ENCODE data around the gene NCBP1. TPM values are rescaled to one million over a fixed set of nuclear protein-coding genes. Genes with fewer than 3 reads are reported as not detected.

Gene NCBP1
- total and polyA plus RNA-seq, 9 donors: 27.8 to 43.4 (median 34.8) TPM

DNA sequence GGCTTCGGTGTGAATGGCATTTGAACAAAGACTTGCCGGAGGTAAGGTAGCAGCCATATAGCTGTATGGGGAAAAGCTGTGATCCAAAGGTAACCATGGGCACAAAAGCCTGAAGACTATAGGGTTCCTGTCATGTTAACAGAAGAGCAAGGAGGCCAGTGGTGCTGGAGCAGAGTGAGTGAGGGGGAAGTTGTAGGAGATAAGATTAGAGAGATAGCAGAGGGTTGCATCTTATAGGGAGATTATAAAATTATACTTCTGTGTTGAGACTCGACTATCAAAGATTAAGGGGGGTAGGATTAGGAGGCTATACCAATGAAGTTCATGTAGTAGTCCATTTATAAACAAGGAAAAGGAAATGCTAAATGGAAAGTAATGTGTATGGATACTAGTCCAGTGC, 3.3 kb downstream of the NCBP1 start:
- 90% methylated on average over 2 of the region's 3 CpGs for WGBS (ENCODE audit: insufficient coverage)
- Histone ChIP-seq H3K27me3 (ENCODE audit: control insufficient read depth, insufficient read depth, low read length) (no peaks in the 10 kb centered on the region), H3K4me3 (ENCODE audit: low read length) (no peak overlapping the region), H3K4me1 (ENCODE audit: control insufficient read depth, insufficient read depth, low read length) (peaks cover 13% of the 10 kb centered on the region), H3K36me3 (ENCODE audit: control insufficient read depth, insufficient read depth, low read length) (no peaks in the 10 kb centered on the region), H3K9me3 (replicated peaks; ENCODE audit: control insufficient read depth, low read depth, low read length) (no peaks in the 10 kb centered on the region), H3K27ac (ENCODE audit: low read length) (no peak overlapping the region)
- no peak for DNase-seq

DNA sequence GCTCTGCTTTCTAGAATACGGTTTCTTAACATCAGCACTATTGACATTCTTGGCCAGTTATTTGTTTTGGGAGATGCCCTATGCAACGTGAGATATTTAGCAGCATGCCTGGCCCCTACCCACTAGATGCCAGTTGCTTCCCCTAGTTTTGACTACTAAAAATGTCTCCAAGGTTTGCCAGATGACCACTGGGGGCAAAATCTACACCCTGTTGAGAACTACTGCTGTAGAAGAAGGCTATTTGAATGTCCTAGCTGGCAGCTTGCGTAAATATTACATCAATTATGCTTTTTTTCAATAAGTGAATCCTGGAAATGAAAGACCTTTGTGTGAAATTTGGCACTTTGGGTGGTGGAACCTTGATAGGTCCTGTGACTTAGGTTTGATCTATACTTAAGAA, 5.0 kb downstream of the NCBP1 start:
- no CpG with 5 or more reads among the region's 3 CpGs for WGBS (ENCODE audit: insufficient coverage)
- no peaks in the 10 kb centered on the region for H3K9me3 ChIP-seq (replicated peaks; ENCODE audit: control insufficient read depth, low read depth, low read length)
- peaks cover 4% of the 10 kb centered on the region for H3K36me3 ChIP-seq (ENCODE audit: control insufficient read depth, insufficient read depth, low read length)
- no peak overlapping the region for H3K4me3 ChIP-seq (ENCODE audit: low read length)
- H3K27ac ChIP-seq (ENCODE audit: low read length): no peak overlapping the region
- no peaks in the 10 kb centered on the region for H3K27me3 ChIP-seq (ENCODE audit: control insufficient read depth, insufficient read depth, low read length)
- DNase-seq: no peak
- H3K4me1 ChIP-seq (ENCODE audit: control insufficient read depth, insufficient read depth, low read length): peaks cover 9% of the 10 kb centered on the region

DNA sequence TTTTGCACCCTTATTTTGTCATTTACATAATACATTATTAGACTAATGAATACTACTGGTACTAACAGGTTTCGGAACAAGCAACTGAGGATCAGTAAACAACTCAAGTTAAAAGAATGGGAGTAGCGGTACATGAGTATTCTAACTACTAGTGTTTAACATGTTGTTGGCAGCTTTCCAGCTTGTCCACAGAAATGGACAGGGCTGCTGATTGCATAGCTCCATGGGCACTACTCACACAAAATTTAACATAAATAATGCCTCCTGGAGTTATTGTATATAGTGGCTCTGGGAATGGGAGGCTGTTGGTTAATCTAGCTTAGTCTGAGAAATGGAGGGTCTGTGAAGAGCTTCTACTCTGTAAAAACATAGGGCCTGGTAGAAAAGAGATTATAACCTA, 6.7 kb downstream of the NCBP1 start:
- WGBS (ENCODE audit: insufficient coverage): no CpG with 5 or more reads among the region's 2 CpGs
- no peak for DNase-seq
- Histone ChIP-seq H3K27ac (ENCODE audit: low read length) (no peak overlapping the region), H3K4me1 (ENCODE audit: control insufficient read depth, insufficient read depth, low read length) (peaks cover 4% of the 10 kb centered on the region), H3K4me3 (ENCODE audit: low read length) (no peak overlapping the region), H3K27me3 (ENCODE audit: control insufficient read depth, insufficient read depth, low read length) (no peaks in the 10 kb centered on the region), H3K9me3 (replicated peaks; ENCODE audit: control insufficient read depth, low read depth, low read length) (no peaks in the 10 kb centered on the region), H3K36me3 (ENCODE audit: control insufficient read depth, insufficient read depth, low read length) (peaks cover 11% of the 10 kb centered on the region)

DNA sequence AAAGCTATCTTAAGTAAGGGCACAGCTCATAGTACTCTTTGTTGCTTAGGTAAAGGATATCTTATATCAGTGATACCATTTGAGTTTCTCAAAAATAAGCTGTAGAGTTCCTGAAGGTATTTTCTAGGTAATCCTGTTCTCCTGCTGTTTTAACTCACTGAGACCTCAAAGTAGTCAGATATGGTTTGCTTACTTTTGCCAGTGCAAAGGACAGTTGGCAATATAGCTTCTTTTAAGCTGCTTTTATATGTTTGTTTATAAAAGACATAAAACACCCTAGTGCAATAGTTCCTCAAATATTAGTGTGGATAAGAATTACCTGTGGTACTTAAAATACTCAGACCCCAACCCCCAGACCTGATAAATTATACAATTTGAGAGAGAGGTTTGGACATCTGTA, 12.1 kb downstream of the NCBP1 start:
- H3K9me3 ChIP-seq (replicated peaks; ENCODE audit: control insufficient read depth, low read depth, low read length): no peaks in the 10 kb centered on the region
- no peak overlapping the region for H3K4me3 ChIP-seq (ENCODE audit: low read length)
- H3K4me1 ChIP-seq (ENCODE audit: control insufficient read depth, insufficient read depth, low read length): no peaks in the 10 kb centered on the region
- DNase-seq: no peak
- H3K27me3 ChIP-seq (ENCODE audit: control insufficient read depth, insufficient read depth, low read length): no peaks in the 10 kb centered on the region
- H3K27ac ChIP-seq (ENCODE audit: low read length): no peak overlapping the region
- peaks cover 21% of the 10 kb centered on the region for H3K36me3 ChIP-seq (ENCODE audit: control insufficient read depth, insufficient read depth, low read length)

DNA sequence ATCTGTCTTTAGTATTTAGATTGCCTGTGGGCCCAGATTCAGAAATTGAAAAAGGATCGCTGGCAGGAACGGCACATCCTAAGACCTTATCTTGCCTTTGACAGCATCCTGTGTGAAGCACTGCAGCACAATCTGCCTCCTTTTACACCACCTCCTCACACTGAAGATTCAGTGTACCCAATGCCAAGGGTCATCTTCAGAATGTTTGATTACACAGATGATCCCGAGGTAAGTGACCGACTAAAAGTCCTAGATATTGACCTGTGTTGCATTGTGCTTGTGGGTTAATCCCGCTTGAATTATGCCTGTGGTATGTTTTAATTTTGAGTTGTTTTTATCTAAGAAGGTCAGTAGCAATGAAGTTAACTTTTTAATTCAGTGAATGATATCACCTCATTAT, 14.4 kb downstream of the NCBP1 start:
- H3K4me1 ChIP-seq (ENCODE audit: control insufficient read depth, insufficient read depth, low read length): no peaks in the 10 kb centered on the region
- no peaks in the 10 kb centered on the region for H3K9me3 ChIP-seq (replicated peaks; ENCODE audit: control insufficient read depth, low read depth, low read length)
- peaks cover 30% of the 10 kb centered on the region for H3K36me3 ChIP-seq (ENCODE audit: control insufficient read depth, insufficient read depth, low read length)
- H3K27me3 ChIP-seq (ENCODE audit: control insufficient read depth, insufficient read depth, low read length): no peaks in the 10 kb centered on the region
- WGBS (ENCODE audit: insufficient coverage): 95% methylated on average over 4 of the region's 5 CpGs
- no peak overlapping the region for H3K4me3 ChIP-seq (ENCODE audit: low read length)
- no peak for DNase-seq
- no peak overlapping the region for H3K27ac ChIP-seq (ENCODE audit: low read length)

DNA sequence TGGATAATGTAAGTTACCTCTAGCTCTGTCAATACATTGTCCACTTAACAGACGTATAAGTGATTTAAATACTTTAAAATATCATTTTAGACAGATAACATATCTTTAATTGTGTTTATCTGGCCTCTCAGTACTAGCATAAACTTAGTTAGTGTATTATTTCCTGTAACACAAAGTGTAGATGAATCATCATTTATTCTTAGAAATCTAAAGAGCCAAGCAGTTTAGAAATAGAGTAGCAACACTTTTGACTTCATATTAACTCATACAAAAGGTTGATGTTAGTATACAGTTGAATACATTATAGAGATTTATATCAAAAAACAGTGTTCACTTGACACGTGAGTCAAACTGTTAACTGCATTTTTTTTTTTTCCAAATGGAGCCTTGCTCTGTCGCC, 18.0 kb downstream of the NCBP1 start:
- H3K27me3 ChIP-seq (ENCODE audit: control insufficient read depth, insufficient read depth, low read length): no peaks in the 10 kb centered on the region
- H3K9me3 ChIP-seq (replicated peaks; ENCODE audit: control insufficient read depth, low read depth, low read length): no peaks in the 10 kb centered on the region
- H3K36me3 ChIP-seq (ENCODE audit: control insufficient read depth, insufficient read depth, low read length): peaks cover 37% of the 10 kb centered on the region
- 90% methylated on average over 2 of the region's 3 CpGs for WGBS (ENCODE audit: insufficient coverage)
- no peak overlapping the region for H3K4me3 ChIP-seq (ENCODE audit: low read length)
- H3K4me1 ChIP-seq (ENCODE audit: control insufficient read depth, insufficient read depth, low read length): no peaks in the 10 kb centered on the region
- no peak for DNase-seq
- no peak overlapping the region for H3K27ac ChIP-seq (ENCODE audit: low read length)

DNA sequence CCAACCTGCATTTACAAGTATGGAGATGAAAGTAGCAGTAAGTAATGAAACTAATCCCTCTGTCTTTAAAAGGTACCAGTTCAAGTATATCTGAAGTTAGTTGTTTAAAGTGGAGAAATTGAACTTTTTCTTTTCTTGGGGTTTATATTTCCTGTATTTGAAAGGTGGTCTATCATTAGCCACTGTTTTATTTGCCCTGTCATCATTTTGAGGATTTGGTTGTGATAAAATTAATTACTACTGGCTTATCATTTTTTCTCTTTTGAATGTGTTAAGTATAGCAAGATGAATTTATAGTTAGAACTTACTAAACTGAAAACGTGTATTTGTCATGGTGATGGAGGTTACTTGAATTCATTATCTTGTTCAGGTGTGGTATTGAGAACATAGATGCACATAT, 25.1 kb downstream of the NCBP1 start:
- Histone ChIP-seq H3K36me3 (ENCODE audit: control insufficient read depth, insufficient read depth, low read length) (peaks cover 40% of the 10 kb centered on the region), H3K4me1 (ENCODE audit: control insufficient read depth, insufficient read depth, low read length) (no peaks in the 10 kb centered on the region), H3K4me3 (ENCODE audit: low read length) (no peak overlapping the region), H3K27ac (ENCODE audit: low read length) (no peak overlapping the region), H3K27me3 (ENCODE audit: control insufficient read depth, insufficient read depth, low read length) (no peaks in the 10 kb centered on the region), H3K9me3 (replicated peaks; ENCODE audit: control insufficient read depth, low read depth, low read length) (no peaks in the 10 kb centered on the region)
- no CpG with 5 or more reads among the region's 1 CpG for WGBS (ENCODE audit: insufficient coverage)
- DNase-seq: no peak

DNA sequence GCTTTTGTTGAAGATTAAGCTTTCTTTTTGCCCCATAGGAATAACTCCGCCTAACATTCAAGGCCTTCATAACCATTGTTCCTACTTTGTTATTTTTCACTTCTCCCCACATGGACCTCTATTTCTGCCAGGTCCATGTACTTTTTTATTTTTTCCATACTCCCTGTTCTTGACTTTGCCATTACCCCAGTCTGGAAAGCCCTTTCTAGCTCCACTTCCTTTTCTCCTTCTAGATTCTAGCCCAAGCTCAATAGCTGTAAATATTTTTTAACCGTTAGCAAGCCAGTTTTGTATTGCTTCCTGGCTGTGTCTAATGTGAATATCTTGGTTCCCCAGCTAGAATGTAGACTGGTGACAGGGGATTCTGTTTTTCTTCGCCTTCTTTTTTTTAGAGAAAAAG, 26.1 kb downstream of the NCBP1 start:
- H3K36me3 ChIP-seq (ENCODE audit: control insufficient read depth, insufficient read depth, low read length): peaks cover 49% of the 10 kb centered on the region
- no peak for DNase-seq
- no peak overlapping the region for H3K4me3 ChIP-seq (ENCODE audit: low read length)
- H3K27ac ChIP-seq (ENCODE audit: low read length): no peak overlapping the region
- H3K27me3 ChIP-seq (ENCODE audit: control insufficient read depth, insufficient read depth, low read length): no peaks in the 10 kb centered on the region
- 100% methylated on average over 1 of the region's 3 CpGs for WGBS (ENCODE audit: insufficient coverage)
- no peaks in the 10 kb centered on the region for H3K9me3 ChIP-seq (replicated peaks; ENCODE audit: control insufficient read depth, low read depth, low read length)
- H3K4me1 ChIP-seq (ENCODE audit: control insufficient read depth, insufficient read depth, low read length): no peaks in the 10 kb centered on the region

DNA sequence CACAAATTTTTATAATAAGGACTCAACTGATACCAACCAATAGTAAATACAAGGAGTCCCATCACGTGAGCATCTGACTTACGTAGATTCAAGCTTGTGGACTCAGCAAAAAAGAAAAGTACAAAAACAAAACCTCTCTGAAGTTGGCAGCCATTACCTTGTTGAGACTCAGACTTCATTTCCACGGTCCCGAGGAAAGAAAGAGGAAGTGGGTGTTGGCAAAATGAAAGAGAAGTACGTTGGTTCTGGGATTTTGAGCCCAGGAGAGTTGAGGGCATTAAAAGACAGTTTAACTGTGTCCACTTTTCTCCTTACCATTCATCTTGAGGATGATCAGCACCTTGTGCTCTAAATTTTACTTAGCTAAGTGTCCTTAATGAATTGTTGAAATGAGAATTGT, 26.7 kb downstream of the NCBP1 start:
- Histone ChIP-seq H3K27ac (ENCODE audit: low read length) (no peak overlapping the region), H3K27me3 (ENCODE audit: control insufficient read depth, insufficient read depth, low read length) (no peaks in the 10 kb centered on the region), H3K4me1 (ENCODE audit: control insufficient read depth, insufficient read depth, low read length) (no peaks in the 10 kb centered on the region), H3K4me3 (ENCODE audit: low read length) (no peak overlapping the region), H3K36me3 (ENCODE audit: control insufficient read depth, insufficient read depth, low read length) (peaks cover 51% of the 10 kb centered on the region), H3K9me3 (replicated peaks; ENCODE audit: control insufficient read depth, low read depth, low read length) (no peaks in the 10 kb centered on the region)
- peak; percentile 28 for DNase-seq
- no CpG with 5 or more reads among the region's 5 CpGs for WGBS (ENCODE audit: insufficient coverage)

DNA sequence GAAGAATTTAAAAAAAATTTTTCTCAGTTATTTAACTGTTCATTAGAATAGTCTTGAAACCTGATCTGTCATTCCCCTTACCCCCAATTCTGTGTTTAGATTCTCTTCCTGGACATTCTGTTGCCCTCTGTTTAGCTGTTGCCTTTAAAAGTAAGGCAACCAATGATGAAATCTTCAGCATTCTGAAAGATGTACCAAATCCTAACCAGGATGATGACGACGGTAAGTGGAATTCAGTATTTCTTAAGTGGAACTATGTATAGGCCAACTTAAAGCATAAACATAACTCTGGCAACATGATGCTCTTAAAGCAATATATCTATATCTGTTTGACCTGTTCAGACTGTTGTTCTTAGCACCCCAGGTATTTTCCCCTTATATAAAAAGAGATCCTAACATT, 27.2 kb downstream of the NCBP1 start:
- Histone ChIP-seq H3K36me3 (ENCODE audit: control insufficient read depth, insufficient read depth, low read length) (peaks cover 48% of the 10 kb centered on the region), H3K4me3 (ENCODE audit: low read length) (no peak overlapping the region), H3K27ac (ENCODE audit: low read length) (no peak overlapping the region), H3K4me1 (ENCODE audit: control insufficient read depth, insufficient read depth, low read length) (no peaks in the 10 kb centered on the region), H3K27me3 (ENCODE audit: control insufficient read depth, insufficient read depth, low read length) (no peaks in the 10 kb centered on the region), H3K9me3 (replicated peaks; ENCODE audit: control insufficient read depth, low read depth, low read length) (no peaks in the 10 kb centered on the region)
- WGBS (ENCODE audit: insufficient coverage): no CpG with 5 or more reads among the region's 2 CpGs
- no peak for DNase-seq

DNA sequence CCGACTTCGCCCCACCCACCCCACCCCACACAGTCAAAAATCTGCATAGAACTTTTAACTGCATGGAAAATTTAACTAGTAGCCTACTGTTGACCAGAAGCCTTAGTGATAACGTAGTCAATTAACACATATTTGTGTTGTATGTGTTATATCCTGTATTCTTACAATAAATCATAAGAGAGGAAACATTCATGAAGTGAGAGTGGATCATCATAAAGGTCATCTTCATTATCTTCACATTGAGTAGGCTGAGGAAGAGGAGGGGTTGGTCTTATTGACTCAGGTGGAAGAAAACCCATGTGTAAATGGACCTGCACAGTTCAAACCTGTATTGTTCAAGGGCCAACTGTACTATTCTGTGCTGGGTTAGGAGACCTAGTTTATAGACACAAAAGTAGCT, 32.1 kb downstream of the NCBP1 start:
- Histone ChIP-seq H3K36me3 (ENCODE audit: control insufficient read depth, insufficient read depth, low read length) (peaks cover 54% of the 10 kb centered on the region), H3K4me3 (ENCODE audit: low read length) (no peak overlapping the region), H3K27me3 (ENCODE audit: control insufficient read depth, insufficient read depth, low read length) (no peaks in the 10 kb centered on the region), H3K27ac (ENCODE audit: low read length) (no peak overlapping the region), H3K9me3 (replicated peaks; ENCODE audit: control insufficient read depth, low read depth, low read length) (no peaks in the 10 kb centered on the region), H3K4me1 (ENCODE audit: control insufficient read depth, insufficient read depth, low read length) (no peaks in the 10 kb centered on the region)
- no CpG with 5 or more reads among the region's 3 CpGs for WGBS (ENCODE audit: insufficient coverage)
- no peak for DNase-seq
